ENCODE results near the gene SLIT3.

- TF ChIP-seq CTCF (IDR thresholded peaks at IDR 0.05; ENCODE audit: low read depth, low read length), result no peak
- no peak for TF ChIP-seq EZH2phosphoT487 (IDR thresholded peaks at IDR 0.05; ENCODE audit: low read depth)
Observed at GRCh38 chr5:169025491-169025890, 275.4 kb downstream of the SLIT3 start.
